ENCODE measurements around the gene SVIL. TPM values are rescaled to one million over a fixed set of nuclear protein-coding genes. Genes with fewer than 3 reads are reported as not detected.
A peak's percentile ranks its signal among the peaks of the same experiment; 100 is the strongest.
"Not testable (repeated sequence)": the region's sequence is repeated elsewhere in the genome, so short reads cannot be mapped to it uniquely, and the experiment has no call there.

The SVIL gene
- polyA plus RNA-seq, 3 donors from 2014 or later, result 0.16 to 16.3 (median 2.6) TPM

GRCh38 chr10:29510483-29511157, 124.2 kb downstream of the SVIL start:
- H3K4me3 Mint-ChIP-seq; H3K36me3 Mint-ChIP-seq; DNase-seq; H3K4me1 Mint-ChIP-seq; H3K27me3 Mint-ChIP-seq (ENCODE audit: low read depth in 3 of 3); H3K9me3 Mint-ChIP-seq; H3K27ac Mint-ChIP-seq: not testable (repeated sequence)

GRCh38 chr10:29508554-29509244, 126.1 kb downstream of the SVIL start:
- no peak for DNase-seq
- Mint-ChIP-seq H3K4me3 (no peak overlapping the region), H3K4me1 (no peaks in the 10 kb centered on the region), H3K27me3 (ENCODE audit: low read depth in 3 of 3) (peaks cover 0 to 1% (median 0%) of the 10 kb centered on the region in 3 donors), H3K27ac (peak overlapping the region in 1 of 6 donors; percentile 15), H3K9me3 (no peaks in the 10 kb centered on the region), H3K36me3 (peaks cover 11 to 16% (median 12%) of the 10 kb centered on the region in 3 donors)

GRCh38 chr10:29507750-29508149, 127.0 kb downstream of the SVIL start:
- not testable (repeated sequence) for H3K27ac Mint-ChIP-seq; DNase-seq; H3K9me3 Mint-ChIP-seq; H3K4me1 Mint-ChIP-seq; H3K4me3 Mint-ChIP-seq; H3K27me3 Mint-ChIP-seq (ENCODE audit: low read depth in 3 of 3)
- peaks cover 8 to 16% (median 13%) of the 10 kb centered on the region in 3 donors for H3K36me3 Mint-ChIP-seq

- H3K4me1 Mint-ChIP-seq; H3K9me3 Mint-ChIP-seq; H3K27me3 Mint-ChIP-seq (ENCODE audit: low read depth in 3 of 3); DNase-seq; H3K4me3 Mint-ChIP-seq; H3K27ac Mint-ChIP-seq: not testable (repeated sequence)
- H3K36me3 Mint-ChIP-seq, result peaks cover 8 to 16% (median 16%) of the 10 kb centered on the region in 3 donors
Observed at GRCh38 chr10:29506324-29506921, 128.3 kb downstream of the SVIL start.

- H3K27me3 Mint-ChIP-seq (ENCODE audit: low read depth in 3 of 3), result peaks cover 0 to 1% (median 0%) of the 10 kb centered on the region in 3 donors
- no peak overlapping the region for H3K27ac Mint-ChIP-seq
- H3K36me3 Mint-ChIP-seq, result peaks cover 4 to 21% (median 18%) of the 10 kb centered on the region in 3 donors
- H3K4me1 Mint-ChIP-seq, result no peaks in the 10 kb centered on the region
- H3K9me3 Mint-ChIP-seq, result no peaks in the 10 kb centered on the region
- no peak for DNase-seq
- H3K4me3 Mint-ChIP-seq, result no peak overlapping the region
Observed at GRCh38 chr10:29502351-29502750, 132.4 kb downstream of the SVIL start.

- Mint-ChIP-seq H3K27me3 (ENCODE audit: low read depth in 3 of 3) (peaks cover 0 to 1% (median 0%) of the 10 kb centered on the region in 3 donors), H3K9me3 (no peaks in the 10 kb centered on the region), H3K36me3 (peaks cover 4 to 20% (median 17%) of the 10 kb centered on the region in 3 donors), H3K4me1 (no peaks in the 10 kb centered on the region), H3K4me3 (no peak overlapping the region), H3K27ac (no peak overlapping the region)
- no peak for DNase-seq
Observed at GRCh38 chr10:29501692-29502091, 133.1 kb downstream of the SVIL start.

- H3K4me3 Mint-ChIP-seq, result no peak overlapping the region
- peaks cover 0 to 4% of the 10 kb centered on the region in 2 donors for H3K4me1 Mint-ChIP-seq
- H3K36me3 Mint-ChIP-seq, result peaks cover 0 to 17% (median 16%) of the 10 kb centered on the region in 3 donors
- no peak for DNase-seq
- no peaks in the 10 kb centered on the region for H3K9me3 Mint-ChIP-seq
- H3K27me3 Mint-ChIP-seq (ENCODE audit: low read depth in 3 of 3), result no peaks in the 10 kb centered on the region
- no peak overlapping the region for H3K27ac Mint-ChIP-seq
Observed at GRCh38 chr10:29499993-29500537, 134.7 kb downstream of the SVIL start.

GRCh38 chr10:29496341-29497162, 138.2 kb downstream of the SVIL start:
- DNase-seq, result peak; percentile 40 to 47 (median 41)
- H3K27ac Mint-ChIP-seq, result no peak overlapping the region
- no peak overlapping the region for H3K4me3 Mint-ChIP-seq
- H3K4me1 Mint-ChIP-seq, result peaks cover 0 to 4% of the 10 kb centered on the region in 2 donors
- H3K27me3 Mint-ChIP-seq (ENCODE audit: low read depth in 3 of 3), result no peaks in the 10 kb centered on the region
- no peaks in the 10 kb centered on the region for H3K9me3 Mint-ChIP-seq
- peaks cover 6 to 41% (median 22%) of the 10 kb centered on the region in 3 donors for H3K36me3 Mint-ChIP-seq

GRCh38 chr10:29495366-29495765, 139.4 kb downstream of the SVIL start:
- DNase-seq, result no peak
- Mint-ChIP-seq H3K36me3 (peaks cover 6 to 51% (median 27%) of the 10 kb centered on the region in 3 donors), H3K27ac (no peak overlapping the region), H3K4me1 (peaks cover 0 to 4% of the 10 kb centered on the region in 2 donors), H3K4me3 (no peak overlapping the region), H3K27me3 (ENCODE audit: low read depth in 3 of 3) (no peaks in the 10 kb centered on the region), H3K9me3 (no peaks in the 10 kb centered on the region)

- Mint-ChIP-seq H3K4me3 (no peak overlapping the region), H3K9me3 (no peaks in the 10 kb centered on the region), H3K36me3 (peaks cover 12 to 56% (median 24%) of the 10 kb centered on the region in 3 donors), H3K27me3 (ENCODE audit: low read depth in 3 of 3) (no peaks in the 10 kb centered on the region), H3K27ac (no peak overlapping the region), H3K4me1 (peaks cover 0 to 4% of the 10 kb centered on the region in 2 donors)
- no peak for DNase-seq
Observed at GRCh38 chr10:29493697-29494096, 141.1 kb downstream of the SVIL start.

GRCh38 chr10:29492774-29493173, 142.0 kb downstream of the SVIL start:
- Mint-ChIP-seq H3K9me3 (no peaks in the 10 kb centered on the region), H3K4me3 (no peak overlapping the region), H3K36me3 (peaks cover 18 to 59% (median 27%) of the 10 kb centered on the region in 3 donors)

GRCh38 chr10:29491918-29492317, 142.9 kb downstream of the SVIL start:
- no peaks in the 10 kb centered on the region for H3K27me3 Mint-ChIP-seq (ENCODE audit: low read depth in 3 of 3)
- H3K4me3 Mint-ChIP-seq, result no peak overlapping the region
- H3K9me3 Mint-ChIP-seq, result no peaks in the 10 kb centered on the region
- peaks cover 18 to 58% (median 27%) of the 10 kb centered on the region in 3 donors for H3K36me3 Mint-ChIP-seq
- DNase-seq, result no peak
- peaks cover 3 to 4% of the 10 kb centered on the region in 2 donors for H3K4me1 Mint-ChIP-seq
- no peak overlapping the region for H3K27ac Mint-ChIP-seq

More at GRCh38 chr10:29492774-29493173, 142.0 kb downstream of the SVIL start:
- DNase-seq, result no peak
- Mint-ChIP-seq H3K4me1 (peaks cover 0 to 4% of the 10 kb centered on the region in 2 donors), H3K27me3 (ENCODE audit: low read depth in 3 of 3) (no peaks in the 10 kb centered on the region), H3K27ac (no peak overlapping the region)

- not testable (repeated sequence) for H3K27ac Mint-ChIP-seq, H3K4me1 Mint-ChIP-seq
Observed at GRCh38 chr10:29490781-29491280, 143.9 kb downstream of the SVIL start.

More at GRCh38 chr10:29490781-29491280, 143.9 kb downstream of the SVIL start:
- H3K4me3 Mint-ChIP-seq; H3K9me3 Mint-ChIP-seq; H3K27me3 Mint-ChIP-seq (ENCODE audit: low read depth in 3 of 3); DNase-seq: not testable (repeated sequence)
- H3K36me3 Mint-ChIP-seq, result peaks cover 26 to 67% (median 36%) of the 10 kb centered on the region in 3 donors

Data from immature natural killer cell (primary cell).